Fibroblast of peridontal ligament (primary cell): ENCODE results near the gene KRTAP12-2.
"Not testable (repeated sequence)": the region's sequence is repeated elsewhere in the genome, so short reads cannot be mapped to it uniquely, and the experiment has no call there.

Experiments used
- DNase-seq: peaks from one replicate; pipeline ENCODE4 v3.0.0-alpha.2; 2010; ENCODE audit errors: extremely low read depth

KRTAP12-2 gene

DNA sequence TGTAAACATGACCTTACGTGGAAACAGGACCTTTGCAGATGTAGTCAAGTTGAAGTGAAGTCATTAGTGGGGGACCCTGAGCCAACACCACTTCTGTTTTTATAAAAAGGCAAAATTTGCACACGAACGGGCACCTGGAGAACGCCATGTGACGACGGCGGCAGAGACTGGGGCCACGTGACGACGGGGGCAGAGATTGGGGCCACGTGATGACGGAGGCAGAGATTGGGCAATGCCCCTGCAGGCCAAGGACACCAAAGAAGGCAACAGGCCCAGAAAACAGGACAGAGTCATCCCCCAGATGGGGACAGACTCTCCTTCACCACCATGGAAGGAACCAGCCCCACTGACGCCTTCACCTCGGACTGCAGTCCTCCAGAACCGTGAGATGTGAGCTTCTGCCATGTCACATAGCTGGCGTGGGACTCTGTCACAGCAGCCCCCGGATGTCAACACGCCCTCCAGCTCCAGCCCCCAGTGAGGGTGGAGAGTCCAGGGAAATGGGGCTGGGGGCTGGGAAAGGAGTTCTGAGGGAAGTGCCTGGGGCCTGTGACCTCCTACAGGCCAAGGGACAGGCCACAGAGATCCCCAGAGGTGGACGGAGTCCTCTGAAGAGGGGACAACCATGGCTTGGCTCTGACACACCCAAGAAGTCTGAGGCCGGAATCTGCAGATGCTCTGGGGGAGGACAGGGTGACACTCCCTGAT is 16.3 kb downstream of the KRTAP12-2 start:
- DNase-seq = no peak

GRCh38 chr21:44649521-44650100 is 17.1 kb downstream of the KRTAP12-2 start:
- DNase-seq = no peak

DNA sequence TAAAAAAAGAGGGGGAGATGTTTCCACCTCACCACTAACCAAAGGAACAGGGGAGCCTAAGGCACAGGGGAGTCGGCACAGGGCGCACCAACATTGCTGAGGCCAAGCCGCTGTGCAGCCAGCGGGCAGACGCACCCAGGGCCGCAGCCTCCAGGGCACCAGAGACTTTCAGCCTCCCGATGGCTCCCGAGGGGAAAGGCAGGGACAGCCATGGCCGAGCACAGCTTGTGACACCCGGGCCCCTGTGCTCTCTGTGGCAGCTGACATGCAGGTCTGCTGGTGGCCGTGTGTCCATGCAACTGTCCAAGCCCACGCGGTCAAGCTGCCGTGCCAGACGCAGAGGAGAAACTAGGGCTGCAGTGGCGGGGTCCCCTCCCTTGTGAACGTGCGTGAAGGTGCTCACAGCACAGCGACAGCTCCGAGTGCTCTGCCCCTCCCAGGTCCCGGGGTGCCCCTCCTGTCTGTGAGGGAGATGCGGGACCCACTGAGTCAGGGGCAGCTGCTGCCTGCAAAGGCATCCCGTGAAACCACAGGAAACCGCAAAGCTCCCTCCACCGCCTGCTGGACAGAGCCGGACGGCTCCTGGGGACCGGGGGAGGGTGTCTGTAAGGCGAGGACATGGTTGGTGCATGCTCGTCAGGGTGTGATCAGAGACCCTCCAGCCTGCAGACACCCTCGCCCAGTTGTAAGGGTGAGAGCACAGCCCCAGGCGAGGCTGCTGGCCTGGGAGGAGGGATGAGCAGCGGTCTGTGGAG is 18.0 kb downstream of the KRTAP12-2 start:
- no peak for DNase-seq

DNA sequence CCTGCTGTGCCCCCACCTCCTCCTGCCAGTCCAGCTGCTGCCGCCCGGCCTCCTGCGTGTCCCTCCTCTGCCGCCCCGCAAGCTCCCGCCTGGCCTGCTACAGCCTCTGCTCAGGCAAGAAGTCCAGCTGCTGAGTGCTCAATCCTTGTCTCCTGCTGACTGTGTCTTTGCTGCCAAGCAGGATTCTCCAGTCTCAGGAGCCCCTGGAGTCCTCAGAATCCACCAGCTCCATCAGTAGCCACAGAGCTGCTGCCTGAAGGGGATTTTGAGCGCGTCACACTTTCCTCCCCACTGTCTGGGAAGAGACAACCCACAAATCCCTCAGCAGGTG is 19.5 kb downstream of the KRTAP12-2 start:
- no peak for DNase-seq

GRCh38 chr21:44646366-44647221 is 20.1 kb downstream of the KRTAP12-2 start, which contains the start of gene KRTAP10-11:
KRTAP10-11 (plus strand) TSS chr21:44646414; CDS start chr21:44646459, 45 bp downstream.
- DNase-seq = not testable (repeated sequence)

DNA sequence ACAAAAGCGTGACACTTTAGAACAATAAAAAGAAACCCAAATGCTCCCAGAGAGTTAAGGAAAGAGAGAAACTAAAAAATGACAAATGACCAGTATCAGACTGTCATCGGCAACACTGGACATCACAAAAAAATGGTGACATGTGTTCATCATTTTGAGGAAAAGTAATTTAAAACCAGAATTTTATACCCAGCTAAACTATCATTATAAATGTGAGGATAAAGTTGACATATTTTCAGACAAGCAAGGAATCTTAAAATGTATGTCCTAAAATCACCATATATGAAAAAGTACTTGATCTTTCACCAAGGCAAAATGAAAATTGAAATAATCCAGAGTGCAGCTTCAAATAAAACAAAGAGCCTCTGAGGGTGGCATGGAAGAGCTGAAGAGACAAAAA is 21.8 kb downstream of the KRTAP12-2 start:
- DNase-seq = no peak

DNA sequence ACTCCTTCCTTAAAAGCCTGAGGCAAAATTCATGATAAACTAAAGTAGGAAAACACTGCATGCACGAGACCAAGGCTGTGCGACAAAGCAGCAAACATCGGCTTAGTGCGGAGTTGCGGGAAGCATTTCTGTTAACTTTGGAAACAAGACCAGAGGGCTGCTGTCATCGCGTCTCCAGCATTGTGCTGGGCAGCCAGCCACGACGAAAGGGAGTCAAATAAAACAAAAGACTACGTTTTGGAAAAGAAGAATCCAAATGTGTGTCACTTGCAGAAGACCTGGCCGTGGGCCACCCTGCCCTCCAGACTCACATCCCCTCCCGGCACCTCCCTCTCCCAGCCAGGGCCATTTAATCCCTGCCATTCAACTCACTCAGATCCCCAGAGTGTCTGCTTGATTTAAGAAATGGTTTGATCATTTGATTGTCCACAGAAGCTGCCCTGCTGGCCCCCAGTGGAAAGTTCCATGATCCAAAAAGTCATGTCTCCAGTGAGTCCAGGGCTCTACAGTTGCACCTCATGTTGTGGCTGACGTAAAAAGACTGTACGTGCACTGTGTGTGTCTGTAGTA is 22.9 kb downstream of the KRTAP12-2 start:
- no peak for DNase-seq

DNA sequence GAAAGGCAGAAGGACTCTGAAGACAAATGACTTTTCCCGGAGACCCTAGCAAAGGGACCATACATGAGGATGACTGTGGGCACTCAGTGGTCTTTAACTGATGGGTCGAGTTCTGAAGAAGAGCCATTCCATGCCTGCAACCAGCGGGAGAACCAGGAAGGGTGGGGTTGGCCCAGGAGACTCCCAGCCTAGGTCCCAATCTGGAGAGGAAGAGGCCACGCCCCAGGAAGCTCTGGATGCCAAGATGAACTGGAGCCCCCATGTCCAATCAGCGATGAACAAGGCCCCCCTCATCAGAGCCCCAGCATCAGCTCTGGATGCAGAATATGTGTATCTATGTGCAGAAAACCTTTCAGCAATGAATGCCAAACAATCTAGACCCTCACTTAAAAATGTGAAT is 26.0 kb downstream of the KRTAP12-2 start:
- DNase-seq = no peak

- no peak for DNase-seq
Observed at GRCh38 chr21:44639331-44639655, 27.4 kb downstream of the KRTAP12-2 start.

DNA sequence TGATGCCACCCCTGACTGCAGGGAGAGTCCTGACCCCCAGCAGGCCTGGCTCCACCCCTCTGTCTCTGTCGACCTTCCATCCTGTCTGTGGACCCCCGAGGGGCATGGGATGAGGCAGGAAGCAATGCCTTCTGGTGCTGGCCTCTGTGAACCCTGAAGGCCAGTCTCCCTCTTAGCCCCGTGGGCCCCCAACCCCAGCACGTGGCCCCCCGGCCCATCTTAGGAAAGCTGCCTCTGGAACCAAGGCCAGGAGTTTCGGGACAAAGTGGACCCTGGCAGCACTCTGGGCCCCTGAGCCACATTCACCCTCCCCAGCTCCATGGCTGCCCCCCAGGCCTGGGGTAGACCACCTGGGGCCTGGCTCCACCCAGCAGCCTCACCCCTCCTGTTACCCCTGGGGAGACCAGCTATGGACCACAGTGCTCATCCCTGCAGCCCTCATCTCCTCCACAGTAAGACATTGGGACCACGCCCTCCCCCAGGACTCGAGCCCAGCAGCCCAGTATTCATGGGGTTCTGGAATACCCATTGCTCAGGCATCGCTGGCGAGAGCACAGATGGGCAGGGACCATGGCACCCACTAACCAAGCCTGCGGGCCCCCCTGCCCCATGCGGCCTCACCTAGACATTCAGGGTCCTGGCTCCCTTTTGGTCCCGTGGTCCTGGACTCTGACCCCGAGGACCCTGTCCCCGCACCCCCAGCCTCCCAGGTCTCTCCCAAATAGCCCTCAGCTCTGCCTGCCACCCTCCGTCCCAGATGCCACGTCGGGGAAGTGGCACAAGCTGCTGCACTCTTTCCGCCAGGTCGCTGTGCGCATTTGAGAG is 28.0 kb downstream of the KRTAP12-2 start:
- not testable (repeated sequence) for DNase-seq

GRCh38 chr21:44637851-44638348 is 28.8 kb downstream of the KRTAP12-2 start:
- DNase-seq = not testable (repeated sequence)

DNA sequence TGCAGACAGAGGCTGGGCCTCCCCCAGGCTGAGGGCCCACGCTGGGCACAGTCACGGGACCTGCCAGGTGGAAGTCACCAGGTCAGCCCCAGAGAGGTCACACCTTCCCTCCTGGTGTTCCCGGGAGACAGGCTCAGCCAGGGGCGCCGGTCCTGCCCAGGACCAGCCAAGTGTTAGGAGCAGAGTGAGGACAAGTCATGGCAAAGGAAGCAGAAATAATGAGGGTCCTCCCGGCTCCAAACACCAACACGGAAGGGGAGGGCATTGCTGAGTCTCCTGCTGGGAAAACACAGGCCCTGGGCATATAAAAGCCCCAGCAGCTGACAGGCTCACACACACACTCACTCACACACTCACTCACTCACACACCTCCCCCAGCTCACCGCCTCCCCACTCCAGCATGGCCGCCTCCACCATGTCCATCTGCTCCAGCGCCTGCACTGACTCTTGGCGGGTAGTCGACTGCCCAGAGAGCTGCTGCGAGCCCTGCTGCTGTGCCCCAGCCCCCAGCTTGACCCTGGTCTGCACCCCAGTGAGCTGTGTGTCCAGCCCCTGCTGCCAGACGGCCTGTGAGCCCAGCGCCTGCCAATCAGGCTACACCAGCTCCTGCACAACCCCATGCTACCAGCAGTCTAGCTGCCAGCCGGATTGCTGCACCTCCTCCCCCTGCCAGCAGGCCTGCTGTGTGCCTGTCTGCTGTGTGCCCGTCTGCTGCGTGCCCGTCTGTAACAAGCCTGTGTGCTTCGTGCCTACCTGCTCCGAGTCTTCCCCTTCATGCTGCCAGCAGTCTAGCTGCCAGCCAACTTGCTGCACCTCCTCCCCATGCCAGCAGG is 29.5 kb downstream of the KRTAP12-2 start, which contains the start of gene KRTAP10-10:
KRTAP10-10 (plus strand) TSS at position 339 of the 833 bp plus-strand sequence; CDS start at position 401, 62 bp downstream.
- no peak for DNase-seq

- no peak for DNase-seq
Observed at GRCh38 chr21:44636209-44637017, 30.3 kb downstream of the KRTAP12-2 start.

GRCh38 chr21:44632067-44632466 is 34.7 kb downstream of the KRTAP12-2 start:
- no peak for DNase-seq

DNA sequence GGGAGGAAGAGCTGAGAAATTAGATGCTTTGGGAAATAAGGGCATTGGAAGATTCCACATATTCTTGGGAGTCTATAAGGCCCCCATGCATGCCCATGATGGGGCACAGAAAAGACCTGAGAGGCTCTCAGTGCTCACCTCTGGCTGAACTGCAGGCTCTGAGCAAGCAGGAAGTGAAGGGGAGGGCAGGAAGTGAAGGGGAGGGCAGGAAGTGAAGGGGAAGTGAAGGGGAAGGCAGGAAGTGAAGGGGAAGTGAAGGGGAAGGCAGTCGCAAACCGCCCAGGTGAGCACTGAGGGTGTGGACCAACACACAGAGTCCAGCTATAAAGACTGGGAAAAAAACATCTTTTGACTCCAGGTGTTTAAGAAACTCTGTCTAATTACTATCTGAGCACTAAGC is 36.3 kb downstream of the KRTAP12-2 start:
- DNase-seq = no peak

DNA sequence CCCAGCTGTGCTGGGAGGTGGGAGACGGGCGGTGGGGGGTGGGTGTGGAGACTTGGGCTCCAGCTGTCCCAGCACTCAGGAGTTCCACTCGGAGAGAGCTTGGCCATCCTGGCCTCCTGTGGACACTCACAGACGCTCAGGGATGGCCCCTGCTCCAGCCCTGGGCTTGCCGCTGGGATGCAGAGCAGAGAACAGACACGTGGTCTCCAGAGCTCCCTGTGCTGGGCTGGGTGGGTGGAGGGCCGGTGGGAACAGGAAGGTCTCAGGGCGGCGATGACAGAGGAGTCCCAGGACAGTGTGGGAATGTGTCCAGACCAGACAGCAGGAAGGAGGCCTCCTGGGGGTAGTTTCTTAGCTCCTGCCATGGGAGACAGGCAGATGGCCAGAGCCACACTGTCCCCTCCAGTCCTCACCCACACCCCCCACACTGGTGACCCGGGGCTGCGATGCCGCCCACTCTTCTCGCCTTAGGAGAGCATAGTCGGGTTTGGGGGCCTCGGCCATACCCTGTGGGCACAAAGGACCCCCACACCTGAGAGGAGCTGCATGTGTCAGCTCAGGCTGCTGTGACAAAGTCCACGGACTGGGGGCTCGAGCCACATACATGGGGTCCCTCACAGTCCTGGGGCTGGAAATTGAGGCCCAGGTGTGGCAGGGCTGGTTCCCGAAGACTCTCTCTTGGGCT is 37.9 kb downstream of the KRTAP12-2 start:
- no peak for DNase-seq

GRCh38 chr21:44627831-44628233 is 38.9 kb downstream of the KRTAP12-2 start:
- DNase-seq = not testable (repeated sequence)

DNA sequence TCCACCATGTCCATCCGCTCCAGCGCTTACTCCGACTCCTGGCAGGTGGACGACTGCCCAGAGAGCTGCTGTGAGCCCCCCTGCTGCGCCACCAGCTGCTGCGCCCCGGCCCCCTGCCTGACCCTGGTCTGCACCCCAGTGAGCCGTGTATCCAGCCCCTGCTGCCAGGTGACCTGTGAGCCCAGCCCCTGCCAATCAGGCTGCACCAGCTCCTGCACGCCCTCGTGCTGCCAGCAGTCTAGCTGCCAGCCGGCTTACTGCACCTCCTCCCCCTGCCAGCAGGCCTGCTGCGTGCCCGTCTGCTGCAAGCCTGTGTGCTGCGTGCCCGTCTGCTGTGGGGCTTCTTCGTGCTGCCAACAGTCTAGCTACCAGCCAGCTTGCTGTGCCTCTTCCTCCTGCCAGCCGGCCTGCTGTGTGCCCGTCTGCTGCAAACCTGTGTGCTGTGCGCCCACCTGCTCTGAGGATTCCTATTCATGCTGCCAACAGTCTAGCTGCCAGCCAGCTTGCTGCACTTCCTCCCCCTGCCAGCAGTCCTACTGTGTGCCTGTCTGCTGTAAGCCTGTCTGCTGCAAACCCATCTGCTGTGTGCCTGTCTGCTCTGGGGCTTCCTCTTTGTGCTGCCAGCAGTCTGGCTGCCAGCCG is 39.4 kb downstream of the KRTAP12-2 start:
- DNase-seq = not testable (repeated sequence)
